NCI-H526 (cell line): Measurements from ENCODE around the gene CALHM1.
"Not testable (repeated sequence)": the region's sequence is repeated elsewhere in the genome, so short reads cannot be mapped to it uniquely, and the experiment has no call there.

Experiments used
- DNase-seq, 2 experiments: peaks; one replicate each; lab custom pipeline; 2025; lab: John Stamatoyannopoulos, UW

Gene CALHM1

DNA sequence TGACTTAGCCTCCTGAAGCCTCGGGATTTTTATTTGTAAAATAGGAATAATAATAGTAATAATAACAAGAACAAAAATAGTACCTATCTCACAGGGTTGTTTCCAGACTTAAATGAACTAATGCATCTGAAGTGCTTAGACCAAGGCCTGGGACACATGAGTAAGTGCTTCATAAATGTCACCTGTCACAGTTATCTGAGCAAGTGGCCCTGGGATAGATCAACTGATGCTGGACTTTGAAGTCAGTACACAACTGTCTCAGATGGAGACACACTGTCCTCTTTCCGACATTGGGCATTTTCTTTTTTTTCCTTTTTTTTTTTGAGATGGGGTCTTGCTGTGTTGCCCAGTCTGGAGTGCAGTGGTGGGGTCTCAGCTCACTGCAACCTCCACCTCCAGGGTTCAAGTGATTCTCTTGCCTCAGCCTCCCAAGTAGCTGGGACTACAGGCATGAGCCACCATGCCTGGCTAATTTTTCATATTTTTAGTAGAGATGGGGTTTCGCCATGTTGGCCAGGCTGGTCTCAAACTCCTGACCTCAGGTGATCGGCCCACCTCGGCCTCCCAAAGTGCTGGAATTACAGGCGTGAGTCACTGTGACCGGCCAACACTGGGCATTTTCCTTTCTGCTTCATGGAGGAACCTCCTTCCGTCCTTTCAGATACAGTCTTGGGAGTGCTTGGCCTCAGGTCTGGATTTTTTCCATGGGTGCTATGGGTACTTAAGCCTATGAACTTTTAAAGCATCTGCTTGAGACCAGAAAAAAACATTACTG is 28.1 kb upstream of the CALHM1 start:
- DNase-seq, result not testable (repeated sequence)

DNA sequence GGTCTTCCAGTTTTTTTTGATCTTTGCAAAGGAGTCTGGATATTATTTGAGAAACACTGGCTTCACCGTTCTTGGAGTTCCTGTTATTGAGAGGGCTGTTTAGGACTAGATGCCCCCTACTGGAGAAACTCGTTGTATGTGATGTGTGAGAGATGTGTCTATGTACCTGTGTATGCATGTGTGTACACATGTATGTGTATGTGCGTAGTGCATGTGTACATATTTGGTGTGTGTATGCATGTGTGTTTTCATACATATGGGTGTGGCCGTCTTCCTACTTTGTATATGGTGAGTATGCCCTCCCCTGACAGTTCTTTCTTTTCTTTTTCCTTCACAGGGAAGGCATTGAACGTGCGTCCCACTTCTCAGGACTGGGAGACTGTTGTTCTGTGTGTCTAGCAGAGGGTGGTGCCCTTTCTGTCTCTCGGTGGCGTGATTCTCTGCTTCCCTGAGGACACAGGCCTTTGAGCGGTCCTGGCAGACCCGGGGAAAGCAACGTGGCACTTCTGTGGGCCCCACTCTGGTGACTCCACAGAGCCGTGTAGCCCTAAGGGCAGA is 23.4 kb upstream of the CALHM1 start:
- peak; percentile 56 to 76 for DNase-seq

DNA sequence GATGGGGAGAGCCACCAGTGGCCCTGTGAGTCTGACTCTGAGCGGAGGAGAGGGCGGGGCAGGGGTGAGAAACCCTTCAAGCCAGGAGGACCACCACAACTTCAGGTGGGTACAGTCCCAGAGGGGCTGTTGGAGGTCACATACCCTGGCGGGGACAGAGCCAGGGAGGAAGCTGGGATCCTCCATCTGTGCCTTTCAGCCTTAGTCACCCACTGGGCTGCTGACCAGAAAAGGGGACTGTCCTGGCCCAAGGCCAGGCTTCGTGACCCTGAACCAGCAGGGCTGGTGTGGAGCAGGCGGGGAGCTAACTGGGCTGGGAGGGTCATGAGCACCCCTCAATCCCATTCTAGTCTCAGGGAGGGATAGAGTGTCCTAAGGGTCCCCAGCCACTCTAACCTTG is 21.8 kb upstream of the CALHM1 start:
- DNase-seq, result no peak

DNA sequence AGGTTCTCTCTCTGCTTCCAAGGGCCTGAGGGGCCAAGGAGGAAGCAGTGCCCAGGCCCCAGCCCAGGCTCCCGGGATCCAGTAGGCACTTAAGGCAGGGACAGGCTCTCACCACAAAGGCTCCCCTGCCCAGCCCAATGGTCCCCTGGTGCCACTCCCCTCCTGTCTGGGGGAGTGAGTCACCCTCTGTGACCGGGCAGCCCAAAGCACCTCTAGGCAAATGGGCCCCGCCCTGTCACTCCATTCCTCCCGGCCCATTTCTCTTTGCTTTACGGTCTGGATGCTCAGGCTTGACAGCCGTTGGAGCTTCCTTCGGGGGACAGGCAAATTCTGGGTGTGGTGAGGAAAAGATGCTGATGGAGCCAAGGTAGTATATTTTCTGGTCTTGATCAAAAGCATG is 20.4 kb upstream of the CALHM1 start, which contains the start of gene CALHM3:
Gene CALHM3, minus strand, starts transcription at position 106 of the 400 bp plus-strand sequence. CDS start 208 bp downstream, outside the sequence.
- DNase-seq, result peak in 1 of 2 experiments; percentile 58

DNA sequence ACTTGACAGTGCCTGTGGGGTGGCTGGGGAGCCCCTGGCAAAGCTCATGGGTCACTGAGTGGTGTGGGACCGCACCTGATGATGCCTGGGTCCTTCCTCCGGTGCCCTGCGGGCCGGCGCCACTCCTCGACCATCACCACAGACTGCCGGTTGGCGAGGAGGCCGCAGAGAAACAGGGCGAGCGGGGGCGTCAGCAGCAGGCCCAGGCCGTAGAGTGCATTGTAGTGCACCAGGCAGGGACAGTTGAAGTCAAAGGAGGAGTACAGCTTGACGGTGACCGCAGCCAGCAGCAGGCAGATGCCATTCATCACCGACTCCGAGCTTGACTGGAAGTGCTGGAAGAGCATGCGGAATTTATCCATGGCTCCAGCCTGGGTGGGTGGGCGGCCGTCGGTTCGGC is 20.0 kb upstream of the CALHM1 start:
- no peak for DNase-seq

DNA sequence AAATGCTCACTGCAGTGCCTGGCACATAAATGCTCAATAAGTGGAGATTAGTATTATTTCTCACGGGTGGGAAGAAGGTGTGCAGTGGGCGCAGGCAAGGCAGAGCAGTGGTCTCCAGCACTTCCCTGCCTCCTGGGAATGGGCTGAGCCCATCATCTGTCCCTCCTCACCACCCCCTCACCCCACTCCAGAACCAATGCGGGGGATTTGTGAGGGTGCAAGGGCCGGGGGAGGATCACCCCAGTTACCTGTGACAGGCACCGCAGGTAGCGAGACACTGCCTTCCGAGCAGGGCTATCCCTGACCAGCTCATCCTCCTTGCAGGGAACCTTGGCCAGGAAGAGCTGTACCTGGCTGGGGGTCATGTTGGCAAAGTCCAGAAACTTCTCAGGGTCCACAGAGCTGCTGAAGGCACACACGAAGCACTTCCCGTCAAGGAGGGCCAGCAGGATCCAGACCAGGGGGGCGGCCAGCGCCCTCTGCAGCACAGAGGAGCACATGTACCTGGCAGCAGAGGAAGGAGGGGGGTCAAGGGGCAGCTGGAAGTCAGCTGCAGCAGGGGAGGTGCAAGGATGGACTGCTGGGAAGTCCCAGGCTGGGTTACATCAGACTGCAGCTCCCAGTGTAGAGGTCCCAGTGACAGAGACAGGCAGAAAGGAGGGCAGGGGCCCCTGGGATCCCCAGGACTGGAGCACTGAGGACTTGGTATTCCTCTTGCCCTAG is 17.5 kb upstream of the CALHM1 start:
- DNase-seq, result peak in 1 of 2 experiments; percentile 13

DNA sequence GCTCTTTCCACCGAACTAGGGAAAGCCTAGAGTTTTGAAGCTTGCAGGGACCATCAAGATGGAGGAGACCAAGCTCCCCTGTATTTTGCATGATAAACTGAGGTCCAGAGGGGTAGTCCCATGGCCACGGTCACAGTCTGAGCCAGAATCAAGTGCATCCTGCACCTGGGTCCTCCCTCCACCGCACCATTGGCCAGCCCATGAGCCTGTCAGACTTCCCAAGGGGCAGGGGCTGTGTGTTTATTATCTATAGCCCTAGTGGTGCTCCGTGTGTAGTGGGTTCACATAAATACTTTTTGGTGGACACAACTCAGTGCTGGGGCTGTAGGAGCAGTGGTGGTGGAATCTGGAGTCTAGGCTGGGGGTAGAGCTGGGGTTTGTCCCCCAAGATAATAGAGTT is 16.7 kb upstream of the CALHM1 start:
- no peak for DNase-seq

DNA sequence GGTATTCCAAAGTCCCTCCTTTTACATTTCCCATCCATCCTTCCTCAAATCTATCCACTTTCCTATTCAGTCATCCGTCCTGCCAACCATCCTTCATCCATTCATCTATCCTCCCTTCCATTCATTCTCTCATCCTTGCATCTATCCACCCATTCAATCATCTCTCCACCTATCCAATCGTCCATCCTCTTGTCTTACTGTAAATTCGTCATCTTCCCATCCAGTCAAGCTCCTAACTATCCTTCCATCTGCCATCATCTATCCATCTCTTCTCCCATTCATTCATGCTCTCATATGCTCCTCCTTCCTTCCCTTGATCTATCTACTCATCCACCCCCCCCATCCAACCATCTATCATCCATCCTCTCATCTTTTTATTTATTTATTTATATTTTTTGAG is 15.4 kb upstream of the CALHM1 start:
- DNase-seq, result no peak

DNA sequence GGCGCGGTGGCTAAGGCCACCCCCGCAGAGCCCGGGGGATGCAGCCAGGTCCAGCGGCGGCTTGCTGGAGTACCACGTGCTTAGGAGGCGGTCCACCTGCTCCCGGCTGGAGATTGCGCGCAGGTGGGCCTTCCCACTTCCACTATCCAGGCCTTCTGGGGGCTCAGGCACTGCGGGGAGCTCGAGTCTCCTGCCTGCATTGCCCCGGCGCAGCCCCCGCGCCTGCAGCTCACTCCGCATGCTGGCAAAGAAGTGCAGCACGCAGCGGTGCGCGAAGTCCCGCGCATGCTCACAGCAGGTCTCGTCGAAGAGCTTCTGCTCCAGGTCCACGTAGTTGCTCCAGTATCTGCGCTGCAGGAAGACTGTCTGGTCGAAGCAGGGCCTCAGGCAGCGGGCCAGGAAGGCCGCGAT is 14.6 kb upstream of the CALHM1 start:
- no peak for DNase-seq

DNA sequence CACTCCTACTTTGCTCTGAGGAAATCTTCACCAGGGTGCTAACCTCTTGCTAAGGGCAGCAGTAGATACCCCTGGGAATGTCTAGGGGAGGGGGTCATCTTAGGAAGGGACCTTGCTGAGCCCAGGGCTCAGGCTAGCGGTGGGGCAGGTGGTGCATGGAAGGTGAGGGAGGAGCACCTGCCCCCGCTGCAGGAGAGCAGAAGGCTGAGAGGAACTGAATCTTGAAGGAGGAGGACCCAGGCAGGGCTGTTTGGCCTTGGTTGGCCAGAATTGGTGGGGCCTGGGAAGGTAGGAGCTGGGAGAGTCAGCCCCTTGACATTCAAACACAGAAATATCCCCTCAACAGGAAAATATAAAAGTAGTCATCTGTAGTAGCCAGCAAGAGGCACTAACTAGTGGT is 13.3 kb upstream of the CALHM1 start:
- DNase-seq, result no peak

DNA sequence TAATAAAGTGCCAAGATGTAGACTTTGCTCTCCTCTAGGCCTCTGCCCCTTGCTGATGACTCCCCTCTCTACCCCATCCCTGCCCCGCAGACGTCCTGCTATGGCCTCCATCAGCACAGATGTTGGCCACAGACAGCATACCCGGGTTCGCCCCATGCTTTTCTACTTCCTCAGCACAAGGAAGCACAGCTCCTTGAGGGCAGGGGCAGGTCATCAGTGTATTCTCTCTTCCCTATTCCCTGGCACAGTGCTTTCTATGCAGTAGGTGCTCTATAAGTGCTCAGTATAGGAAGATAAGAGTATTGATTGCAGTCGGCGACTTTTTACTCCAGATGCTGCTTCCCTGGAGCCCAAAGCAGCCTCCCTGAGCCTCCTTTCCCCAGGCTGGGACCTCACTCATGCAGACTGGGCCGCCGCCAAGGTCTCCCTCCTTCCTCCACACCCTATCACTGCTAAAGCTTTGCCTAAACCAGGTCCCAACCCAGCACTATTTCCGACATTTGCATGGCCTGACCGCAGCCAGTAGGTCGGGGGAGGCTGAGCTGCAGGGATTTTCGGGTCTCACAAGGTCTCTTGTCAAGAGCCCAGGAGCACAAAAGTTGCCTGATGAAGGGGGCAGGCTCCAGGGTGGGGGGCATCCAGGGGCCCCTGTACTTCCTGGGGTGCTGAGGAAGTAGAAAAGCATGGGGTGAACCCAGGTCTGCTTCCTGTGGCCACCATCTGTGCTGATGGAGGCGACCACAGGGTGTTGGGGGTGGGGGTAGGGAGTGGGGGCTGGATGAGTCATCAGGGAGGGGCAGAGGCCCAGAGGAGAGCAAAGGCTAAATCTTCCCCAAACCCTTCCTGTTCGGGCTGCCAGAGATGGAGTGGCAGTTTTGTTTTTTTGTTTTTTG is 12.3 kb upstream of the CALHM1 start:
- peak; percentile 46 to 80 for DNase-seq

DNA sequence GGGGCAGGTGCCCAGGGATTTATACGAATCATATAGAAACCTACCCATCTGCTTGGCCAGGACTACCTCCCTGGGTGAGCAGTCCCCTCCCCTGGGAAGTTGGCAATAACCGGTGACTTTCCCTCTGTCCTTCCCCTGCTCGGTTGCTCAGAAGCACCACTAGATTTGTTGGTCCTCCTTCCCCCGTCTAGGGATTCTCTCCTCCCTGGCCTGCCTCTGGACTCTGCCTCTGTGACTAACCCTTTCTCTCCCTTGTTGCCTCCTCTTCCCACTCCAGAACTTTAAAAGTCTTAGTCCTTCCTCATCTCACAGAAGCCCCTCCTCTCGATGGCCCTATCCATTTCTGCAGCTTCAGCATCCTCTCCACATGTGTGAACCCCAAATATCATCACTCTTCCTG is 10.5 kb upstream of the CALHM1 start:
- DNase-seq, result no peak

DNA sequence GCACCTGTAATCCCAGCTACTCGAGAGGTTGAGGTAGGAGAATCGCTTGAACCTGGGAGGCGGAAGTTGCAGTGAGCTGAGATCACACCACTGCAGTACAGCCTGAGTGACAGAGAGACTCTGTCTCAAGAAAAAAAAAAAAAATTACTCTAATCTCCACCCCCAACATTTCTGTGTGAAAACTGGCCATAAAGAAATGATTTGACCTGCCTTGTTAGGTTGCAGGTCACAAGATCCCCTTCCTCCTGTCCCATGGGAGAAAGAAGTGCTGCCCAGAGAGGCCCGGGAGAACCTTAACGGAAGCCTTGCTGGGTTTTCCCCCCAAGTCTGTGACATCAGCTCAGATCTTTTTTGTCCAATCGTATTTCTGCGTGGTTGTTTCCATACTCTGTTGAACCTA is 8.7 kb upstream of the CALHM1 start:
- no peak for DNase-seq

DNA sequence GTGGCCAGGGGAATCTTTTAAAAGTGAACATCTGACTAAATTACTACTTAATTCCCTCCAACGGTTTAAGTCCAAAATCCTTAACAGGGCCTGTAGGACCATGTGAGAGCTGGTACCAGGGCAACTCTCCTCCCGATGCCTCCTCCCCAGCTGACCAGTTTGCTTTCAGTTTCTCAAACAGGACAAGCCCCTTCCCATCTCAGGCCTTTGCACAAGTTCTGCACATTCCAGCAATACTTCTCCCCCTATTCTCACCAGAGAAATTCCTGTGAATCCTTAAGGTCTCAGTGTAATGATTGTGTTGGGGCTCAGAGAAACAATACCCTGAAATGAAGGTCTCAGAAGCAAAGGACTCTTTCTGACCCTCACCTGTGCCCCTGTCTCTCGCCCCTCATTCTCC is 8.0 kb upstream of the CALHM1 start:
- no peak for DNase-seq

DNA sequence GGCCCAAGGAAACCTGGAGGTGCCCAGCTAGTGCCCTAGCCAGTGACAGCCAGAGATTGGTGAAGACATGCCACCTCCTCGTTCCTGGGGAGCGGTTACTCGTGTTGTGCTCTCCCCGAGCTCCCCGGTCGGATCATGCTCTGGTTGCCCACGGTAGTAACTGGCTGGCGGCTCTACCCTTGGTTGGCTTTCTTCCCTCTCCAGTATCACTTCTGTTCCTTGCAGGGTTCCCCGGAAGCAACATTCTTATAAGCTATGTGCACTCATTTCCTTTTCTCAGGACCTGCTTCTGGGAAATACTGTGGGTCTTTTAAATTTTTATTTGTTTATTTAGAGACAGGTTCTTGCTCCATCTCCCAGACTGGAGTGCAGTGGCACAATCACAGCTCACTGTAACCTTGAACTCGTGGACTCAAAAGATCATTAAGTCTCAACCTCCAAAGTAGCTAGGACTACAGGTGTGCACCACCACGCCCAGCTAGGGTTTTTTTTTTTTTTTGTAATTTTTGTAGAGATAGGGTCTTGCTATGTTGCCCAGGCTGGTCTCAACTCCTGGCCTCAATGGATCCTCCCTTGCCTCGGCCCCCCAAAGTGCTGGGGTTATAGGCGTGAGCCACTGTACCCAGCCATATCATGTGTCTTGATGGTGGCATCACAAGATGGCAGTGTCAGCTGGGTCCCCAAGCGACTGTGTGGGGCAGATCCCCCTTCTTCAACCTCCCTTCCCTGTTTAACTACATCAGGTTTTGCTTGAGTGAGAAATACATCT is 6.9 kb upstream of the CALHM1 start:
- DNase-seq, result no peak

DNA sequence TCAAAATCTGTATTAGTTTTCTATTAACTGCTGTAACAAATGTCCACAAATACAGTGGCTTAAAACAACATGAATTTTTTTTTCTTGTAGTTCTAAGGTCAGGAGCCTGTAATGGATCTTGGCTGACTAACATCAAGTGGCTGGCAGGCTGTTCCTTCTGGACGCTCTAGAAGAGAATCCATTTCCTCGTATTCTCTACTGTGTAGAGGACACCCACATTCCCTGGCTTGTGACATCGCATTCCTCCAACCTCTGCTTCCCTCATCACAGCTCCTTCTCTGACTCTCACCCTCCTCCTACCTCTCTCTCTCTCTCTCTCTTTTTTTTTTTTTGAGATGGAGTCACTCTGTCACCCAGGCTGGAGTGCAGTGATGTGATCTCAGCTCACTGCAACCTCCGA is 4.8 kb upstream of the CALHM1 start:
- no peak for DNase-seq

DNA sequence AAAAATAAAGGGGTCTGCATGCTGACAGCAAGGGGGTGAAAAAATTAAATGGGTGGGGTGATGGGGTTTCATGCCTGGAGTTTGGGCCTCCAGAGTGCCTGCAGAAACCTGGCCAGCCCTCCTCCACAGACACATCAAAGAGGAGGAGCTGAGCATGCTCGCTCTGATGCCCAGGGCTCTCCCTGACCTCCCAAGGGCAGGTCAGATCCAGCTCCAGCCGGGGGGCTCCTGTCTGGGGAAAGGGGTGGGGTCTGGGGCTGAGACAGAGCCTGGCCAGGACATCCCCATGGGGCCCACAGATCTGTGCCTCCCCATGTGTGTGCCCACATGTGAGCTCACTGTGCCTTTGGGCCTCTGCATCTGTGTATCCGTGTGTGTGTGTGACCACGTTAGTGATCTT is 915 bp upstream of the CALHM1 start:
- no peak for DNase-seq

DNA sequence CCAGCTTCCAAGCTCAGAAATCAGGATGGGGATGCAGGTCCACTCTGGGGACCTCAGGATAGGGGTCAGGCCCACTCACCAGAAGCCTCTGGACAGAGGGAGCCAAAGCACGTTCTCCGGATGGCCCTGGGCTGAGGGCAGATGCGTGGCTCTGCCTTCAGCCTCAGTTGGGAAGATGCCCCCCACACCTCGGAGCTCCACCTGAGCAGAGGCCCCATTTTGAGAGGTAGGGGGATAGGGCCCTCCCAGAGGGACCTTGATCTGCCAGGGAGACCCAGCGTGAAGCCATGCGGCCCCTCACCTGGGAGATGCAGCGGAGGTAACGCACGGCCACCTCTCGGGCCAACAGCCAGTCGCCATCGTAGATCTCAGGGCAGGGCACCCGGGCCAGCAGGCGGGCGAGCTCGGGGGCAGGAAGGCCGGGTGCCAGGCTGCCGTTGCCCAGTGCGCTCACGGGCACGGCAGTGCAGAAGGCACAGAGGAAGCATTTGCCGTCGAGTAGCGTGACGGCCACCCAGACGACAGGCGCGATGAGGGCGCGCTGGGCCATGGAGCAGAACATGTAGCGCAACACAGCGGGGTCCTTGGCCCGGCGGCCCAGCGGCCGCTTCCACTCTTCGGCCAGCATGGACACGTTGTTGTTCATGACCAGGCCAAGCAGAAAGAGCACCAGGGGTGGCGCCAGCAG is 660 bp downstream of the CALHM1 start:
- DNase-seq, result no peak

DNA sequence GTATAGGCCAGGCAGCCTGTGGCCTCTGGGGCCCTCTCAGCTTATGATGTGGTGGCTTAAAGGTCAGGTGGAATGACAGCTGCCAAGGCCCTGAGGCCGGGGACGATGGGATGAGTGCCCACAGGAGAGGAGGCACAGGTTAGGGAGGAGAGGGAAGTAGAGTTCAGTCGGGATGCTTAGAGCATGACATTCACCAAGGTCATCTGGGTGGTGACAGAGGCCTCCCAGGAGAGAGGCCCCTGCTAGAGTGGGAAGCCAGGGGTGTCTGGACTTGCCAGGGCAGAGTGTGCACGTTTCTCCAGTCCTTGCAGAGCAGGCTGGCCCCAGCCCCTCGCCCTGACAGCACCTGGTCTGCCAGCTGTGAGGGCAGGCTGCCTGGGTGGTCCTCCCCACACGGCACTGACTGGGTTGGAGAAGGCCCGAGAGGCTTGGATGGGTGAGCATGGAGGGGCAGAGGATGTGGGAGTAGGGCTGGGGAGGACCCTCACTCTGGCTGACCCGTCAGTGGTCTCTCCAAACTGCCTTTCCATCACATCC is 1.5 kb downstream of the CALHM1 start:
- DNase-seq, result peak in 1 of 2 experiments; percentile 34

DNA sequence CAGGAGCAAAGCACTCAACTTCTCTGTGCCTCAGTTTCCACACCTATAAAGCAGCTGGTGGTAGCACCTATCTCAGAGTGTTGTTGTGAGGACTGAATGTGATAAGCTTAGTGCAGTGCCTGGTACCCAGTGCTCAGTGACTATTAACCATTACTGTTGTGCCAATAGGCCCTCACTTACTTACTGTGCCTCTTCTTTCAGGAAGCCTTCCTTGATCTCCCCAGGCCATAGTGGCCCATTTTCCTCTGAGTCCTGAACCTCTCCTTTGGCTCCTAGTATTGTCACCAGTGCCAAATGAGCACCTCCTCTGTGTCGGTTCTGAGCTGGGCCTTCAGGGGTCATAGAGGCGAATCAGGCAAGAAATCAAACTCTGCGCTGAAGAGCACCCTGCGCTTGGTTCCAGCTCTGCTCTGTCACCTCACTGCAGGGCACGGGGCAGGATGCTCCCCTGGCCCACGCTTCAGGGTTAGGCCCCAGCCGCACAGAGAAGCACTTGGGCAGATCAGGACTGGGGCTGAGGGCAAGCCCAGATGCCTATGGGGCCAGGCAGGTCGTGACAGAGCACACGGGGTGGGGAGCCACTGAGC is 2.5 kb downstream of the CALHM1 start:
- DNase-seq, result no peak
